ENCODE results near the gene CCDC73. TPM values are rescaled to one million over a fixed set of nuclear protein-coding genes. Genes with fewer than 3 reads are reported as not detected.

CCDC73 gene
- total and polyA plus RNA-seq, 2 donors from 2014 or later, result 0.25 to 0.47 TPM

GRCh38 chr11:32704261-32704660 is 90.2 kb downstream of the CCDC73 start:
- Histone ChIP-seq H3K4me1 (ENCODE audit: control insufficient read depth in 2 of 3, insufficient read depth in 2 of 3, low read depth in 1 of 3, low read length in 3 of 3) (no peaks in the 10 kb centered on the region), H3K4me3 (ENCODE audit: low read length in 3 of 3) (no peak overlapping the region), H3K27me3 (ENCODE audit: control insufficient read depth, insufficient read depth, low read length) (no peaks in the 10 kb centered on the region), H3K36me3 (ENCODE audit: control insufficient read depth in 2 of 3, insufficient read depth in 3 of 3, low read length in 3 of 3) (no peaks in the 10 kb centered on the region), H3K9ac (ENCODE audit: low read length in 3 of 3) (no peak overlapping the region), H3K27ac (ENCODE audit: low read depth in 2 of 2, low read length in 2 of 2) (no peak overlapping the region), H3K9me3 (ENCODE audit: control insufficient read depth in 2 of 3, insufficient read depth in 1 of 3, low read length in 3 of 3) (peaks cover 0 to 12% (median 0%) of the 10 kb centered on the region in 3 donors)
- DNase-seq (no peak), FAIRE-seq (no peak)
- no peak for TF ChIP-seq CTCF (IDR thresholded peaks at IDR 0.05; ENCODE audit: borderline replicate concordance, extremely low read depth, insufficient read depth)
- intact Hi-C loops (cut with DNase I), result no loop called here

- no peak for FAIRE-seq
- Histone ChIP-seq H3K4me1 (ENCODE audit: control insufficient read depth in 2 of 3, insufficient read depth in 2 of 3, low read depth in 1 of 3, low read length in 3 of 3) (no peaks in the 10 kb centered on the region), H3K27me3 (ENCODE audit: control insufficient read depth, insufficient read depth, low read length) (no peaks in the 10 kb centered on the region), H3K9ac (ENCODE audit: low read length in 3 of 3) (no peak overlapping the region), H3K9me3 (ENCODE audit: control insufficient read depth in 2 of 3, insufficient read depth in 1 of 3, low read length in 3 of 3) (peaks cover 0 to 12% (median 0%) of the 10 kb centered on the region in 3 donors), H3K36me3 (ENCODE audit: control insufficient read depth in 2 of 3, insufficient read depth in 3 of 3, low read length in 3 of 3) (no peaks in the 10 kb centered on the region), H3K4me3 (ENCODE audit: low read length in 3 of 3) (no peak overlapping the region), H3K27ac (ENCODE audit: low read depth in 2 of 2, low read length in 2 of 2) (no peak overlapping the region)
- no peak for TF ChIP-seq CTCF (IDR thresholded peaks at IDR 0.05; ENCODE audit: borderline replicate concordance, extremely low read depth, insufficient read depth)
- DNase-seq, result no peak
- intact Hi-C loops (cut with DNase I), result no loop called here
These were observed 92.8 kb downstream of the CCDC73 start for GRCh38 chr11:32701616-32702015.

- Histone ChIP-seq H3K4me3 (ENCODE audit: low read length in 3 of 3) (no peak overlapping the region), H3K4me1 (ENCODE audit: control insufficient read depth in 2 of 3, insufficient read depth in 2 of 3, low read depth in 1 of 3, low read length in 3 of 3) (no peaks in the 10 kb centered on the region), H3K9ac (ENCODE audit: low read length in 3 of 3) (no peak overlapping the region), H3K27me3 (ENCODE audit: control insufficient read depth, insufficient read depth, low read length) (no peaks in the 10 kb centered on the region), H3K9me3 (ENCODE audit: control insufficient read depth in 2 of 3, insufficient read depth in 1 of 3, low read length in 3 of 3) (no peaks in the 10 kb centered on the region), H3K36me3 (ENCODE audit: control insufficient read depth in 2 of 3, insufficient read depth in 3 of 3, low read length in 3 of 3) (no peaks in the 10 kb centered on the region), H3K27ac (ENCODE audit: low read depth in 2 of 2, low read length in 2 of 2) (no peak overlapping the region)
- FAIRE-seq (no peak), DNase-seq (no peak)
- intact Hi-C loops (cut with DNase I), result no loop called here
- no peak for TF ChIP-seq CTCF (IDR thresholded peaks at IDR 0.05; ENCODE audit: borderline replicate concordance, extremely low read depth, insufficient read depth)
These were observed 95.9 kb downstream of the CCDC73 start for GRCh38 chr11:32698579-32698978.

GRCh38 chr11:32671051-32671450 is 123.4 kb downstream of the CCDC73 start:
- DNase-seq, result no peak

More at GRCh38 chr11:32671051-32671450, 123.4 kb downstream of the CCDC73 start:
- Histone ChIP-seq H3K27me3 (ENCODE audit: control insufficient read depth, insufficient read depth, low read length) (no peaks in the 10 kb centered on the region), H3K36me3 (ENCODE audit: control insufficient read depth in 2 of 3, insufficient read depth in 3 of 3, low read length in 3 of 3) (no peaks in the 10 kb centered on the region), H3K9ac (ENCODE audit: low read length in 3 of 3) (no peak overlapping the region), H3K4me1 (ENCODE audit: control insufficient read depth in 2 of 3, insufficient read depth in 2 of 3, low read depth in 1 of 3, low read length in 3 of 3) (no peaks in the 10 kb centered on the region), H3K27ac (ENCODE audit: low read depth in 2 of 2, low read length in 2 of 2) (no peak overlapping the region), H3K9me3 (ENCODE audit: control insufficient read depth in 2 of 3, insufficient read depth in 1 of 3, low read length in 3 of 3) (no peaks in the 10 kb centered on the region), H3K4me3 (ENCODE audit: low read length in 3 of 3) (no peak overlapping the region)
- FAIRE-seq, result no peak
- no peak for TF ChIP-seq CTCF (IDR thresholded peaks at IDR 0.05; ENCODE audit: borderline replicate concordance, extremely low read depth, insufficient read depth)
- intact Hi-C loops (cut with DNase I), result no loop called here

Measured in kidney (tissue), 14 donors.